GM19324 (cell line): Measurements from ENCODE around the gene SYNGR3.

Experiments used
- ATAC-seq: cut with Tn5 transposase; IDR thresholded peaks from one replicate; pipeline ENCODE4 v1.9.1; 2021; ENCODE audit warnings: mild to moderate bottlenecking, moderate library complexity; ENCODE audit not compliant: unreplicated experiment, low FRiP score

The SYNGR3 gene

GRCh38 chr16:1975432-1976215, 14.1 kb upstream of the SYNGR3 start:
- ATAC-seq, result no peak

DNA sequence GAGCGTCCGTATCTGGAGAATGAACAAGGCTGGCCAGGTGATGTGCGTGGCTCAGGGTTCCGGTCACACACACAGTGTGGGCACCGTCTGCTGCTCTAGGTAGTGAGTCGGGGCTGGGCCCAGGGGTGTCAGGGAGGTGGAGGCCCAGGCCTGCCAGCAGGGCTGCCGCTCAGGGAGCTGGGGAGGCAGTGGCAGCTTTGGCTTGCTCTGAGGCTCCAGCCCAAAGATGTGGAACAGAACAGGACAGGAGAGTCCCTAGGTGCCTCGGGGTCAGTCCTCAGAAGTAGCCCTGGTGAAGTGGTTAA, 13.6 kb upstream of the SYNGR3 start:
- no peak for ATAC-seq

DNA sequence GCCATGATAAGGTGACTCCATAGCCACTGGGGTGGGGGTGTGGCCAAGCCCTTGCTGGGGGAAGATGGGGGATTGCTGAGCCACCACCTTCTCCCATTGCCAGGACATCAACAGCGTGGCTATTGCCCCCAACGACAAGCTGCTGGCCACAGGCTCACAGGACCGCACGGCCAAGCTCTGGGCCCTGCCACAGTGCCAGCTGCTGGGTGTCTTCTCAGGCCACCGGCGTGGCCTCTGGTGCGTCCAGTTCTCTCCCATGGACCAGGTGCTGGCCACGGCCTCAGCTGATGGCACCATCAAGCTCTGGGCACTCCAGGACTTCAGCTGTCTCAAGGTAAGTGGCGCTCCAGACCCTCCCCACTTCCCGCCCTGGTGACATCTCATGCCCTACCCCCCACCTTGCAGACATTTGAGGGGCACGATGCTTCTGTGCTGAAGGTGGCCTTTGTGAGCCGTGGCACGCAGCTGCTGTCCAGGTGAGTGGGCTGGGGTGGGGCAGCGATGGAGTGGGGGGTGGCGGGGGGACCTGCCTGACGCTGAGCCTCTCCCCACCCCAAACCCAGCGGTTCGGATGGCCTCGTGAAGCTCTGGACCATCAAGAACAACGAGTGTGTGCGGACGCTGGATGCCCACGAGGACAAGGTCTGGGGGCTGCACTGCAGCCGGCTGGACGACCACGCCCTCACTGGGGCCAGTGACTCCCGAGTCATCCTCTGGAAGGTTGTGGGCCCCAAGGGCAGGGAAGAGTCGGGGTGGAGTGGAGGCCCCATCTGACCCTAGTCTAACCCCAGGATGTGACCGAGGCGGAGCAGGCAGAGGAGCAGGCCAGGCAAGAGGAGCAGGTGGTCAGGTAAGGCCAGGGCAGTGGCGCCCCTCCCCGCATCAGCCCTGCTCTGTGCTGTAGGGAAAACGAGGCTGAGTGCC, 12.6 kb upstream of the SYNGR3 start:
- no peak for ATAC-seq

DNA sequence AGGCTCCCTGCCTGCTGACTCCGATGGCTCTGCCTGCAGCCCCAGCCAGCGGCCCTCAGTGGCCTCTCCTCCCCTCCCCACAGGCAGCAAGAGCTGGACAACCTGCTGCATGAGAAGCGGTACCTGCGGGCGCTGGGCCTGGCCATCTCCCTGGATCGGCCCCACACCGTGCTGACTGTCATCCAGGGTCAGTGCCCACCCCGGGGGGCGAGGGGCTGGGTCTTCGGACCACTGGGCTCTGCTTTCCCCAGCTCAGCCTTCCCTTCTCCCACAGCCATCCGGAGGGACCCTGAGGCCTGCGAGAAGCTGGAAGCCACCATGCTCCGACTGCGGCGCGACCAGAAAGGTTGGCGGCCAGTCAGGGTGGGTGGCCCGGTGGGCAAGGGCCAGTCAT, 11.9 kb upstream of the SYNGR3 start:
- no peak for ATAC-seq

DNA sequence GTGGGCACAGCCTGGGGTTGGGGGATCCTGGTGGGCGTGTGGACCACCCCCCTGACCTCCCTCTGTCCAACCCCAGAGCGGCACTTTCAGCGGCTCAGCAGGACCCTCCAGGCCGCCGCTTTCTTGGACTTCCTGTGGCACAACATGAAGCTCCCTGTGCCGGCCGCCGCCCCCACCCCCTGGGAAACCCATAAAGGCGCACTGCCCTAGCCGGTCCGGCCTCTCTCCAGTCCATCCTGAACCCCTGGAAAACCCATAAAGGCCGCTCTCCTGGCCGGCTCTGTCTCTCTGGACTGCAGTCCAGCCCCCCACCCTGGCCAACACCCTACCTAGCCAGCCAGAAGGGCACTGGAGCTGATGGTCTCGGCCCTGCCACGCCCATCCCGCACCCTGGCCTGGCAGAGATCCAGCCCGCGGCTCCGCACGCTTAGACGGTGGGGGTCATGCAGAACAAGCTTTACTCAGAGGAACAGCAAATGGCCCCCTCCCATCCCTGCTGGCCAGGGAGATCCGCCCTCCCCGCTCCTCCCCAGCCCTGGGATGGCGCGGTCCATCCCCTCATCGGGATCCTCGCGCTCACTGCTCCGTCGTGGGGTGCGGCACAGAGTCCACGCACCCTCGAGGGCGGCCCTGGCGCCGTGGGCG, 11.2 kb upstream of the SYNGR3 start:
- no peak for ATAC-seq

- ATAC-seq, result no peak
These were observed 10.3 kb upstream of the SYNGR3 start for GRCh38 chr16:1979271-1980029.

DNA sequence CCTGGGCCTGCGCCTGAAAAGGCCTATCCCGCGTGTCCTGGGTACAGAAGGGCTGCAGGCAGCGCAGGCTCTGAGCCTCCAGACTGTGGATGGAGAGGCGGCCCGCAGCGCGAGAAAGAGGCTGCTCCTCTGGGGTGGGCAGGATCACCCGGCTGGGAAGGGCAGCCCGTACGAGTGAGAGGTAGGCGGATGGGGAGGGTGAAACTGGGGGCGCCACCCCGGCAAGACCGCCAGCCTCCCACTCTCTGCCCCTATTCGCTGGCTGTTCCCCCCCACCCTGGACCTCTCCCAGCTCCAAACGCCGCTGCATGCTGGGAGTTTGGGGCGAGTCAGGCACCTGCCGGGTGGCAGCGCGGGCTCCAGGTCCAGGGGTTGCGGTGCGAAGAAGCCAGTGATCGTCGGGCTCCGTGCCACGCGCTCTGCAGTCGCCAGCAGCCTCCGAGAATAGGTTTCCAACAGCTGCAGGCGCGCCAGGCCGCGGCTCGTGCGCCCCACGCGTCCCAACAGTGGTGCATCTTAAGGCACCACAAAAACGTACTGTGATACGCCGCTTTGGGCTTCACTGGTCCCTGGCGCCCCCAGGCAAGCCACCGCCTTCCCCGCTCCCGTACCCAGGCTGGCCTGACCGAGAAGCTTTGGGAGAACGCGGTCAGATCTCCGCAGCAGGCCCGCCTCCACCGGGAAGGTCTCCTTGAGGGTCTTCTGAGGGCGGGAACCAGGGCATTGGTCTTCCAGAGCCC, 9.6 kb upstream of the SYNGR3 start:
- no peak for ATAC-seq

DNA sequence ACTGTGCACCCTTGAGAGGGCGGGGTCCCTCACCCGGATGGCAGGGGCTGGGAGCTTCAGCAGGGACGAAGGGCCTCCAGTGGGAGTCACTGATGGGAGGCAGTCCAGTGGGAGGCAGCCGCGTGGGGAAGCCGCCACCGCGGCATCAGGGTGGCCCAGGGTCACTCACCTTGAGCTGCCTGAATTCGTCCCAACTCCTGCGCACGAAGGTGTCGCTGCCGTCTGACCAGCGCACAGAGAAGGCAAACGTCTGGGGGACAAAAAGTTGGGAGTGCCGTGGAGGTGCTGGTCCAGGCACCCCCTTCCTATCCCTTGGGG, 9.0 kb upstream of the SYNGR3 start:
- no peak for ATAC-seq

DNA sequence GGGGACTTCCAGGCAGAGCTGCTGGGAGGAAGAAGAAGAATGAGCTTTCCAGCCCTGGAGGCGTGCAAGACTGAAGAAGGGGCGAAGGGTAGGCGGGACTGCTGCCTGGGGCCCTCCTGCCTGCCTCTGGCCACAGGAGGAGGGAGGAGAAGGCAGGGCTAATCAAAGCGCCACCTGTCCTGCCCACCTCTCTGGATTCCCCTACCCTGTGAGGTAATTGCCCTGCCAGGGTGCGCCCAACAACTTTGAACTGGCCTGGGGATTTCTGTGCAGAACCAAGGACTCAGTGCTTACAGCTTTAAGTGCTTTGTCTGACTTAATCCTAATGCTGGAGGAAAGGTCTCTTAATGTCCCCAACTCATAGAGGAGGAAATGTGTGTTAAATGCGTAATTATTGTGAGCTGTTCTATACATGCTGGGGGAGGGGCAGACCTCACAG, 8.4 kb upstream of the SYNGR3 start, which contains the start of gene NOXO1:
Gene NOXO1 (minus strand): TSS at position 72 of the 439 bp plus-strand sequence. CDS start 290 bp downstream, outside the sequence.
- no peak for ATAC-seq

DNA sequence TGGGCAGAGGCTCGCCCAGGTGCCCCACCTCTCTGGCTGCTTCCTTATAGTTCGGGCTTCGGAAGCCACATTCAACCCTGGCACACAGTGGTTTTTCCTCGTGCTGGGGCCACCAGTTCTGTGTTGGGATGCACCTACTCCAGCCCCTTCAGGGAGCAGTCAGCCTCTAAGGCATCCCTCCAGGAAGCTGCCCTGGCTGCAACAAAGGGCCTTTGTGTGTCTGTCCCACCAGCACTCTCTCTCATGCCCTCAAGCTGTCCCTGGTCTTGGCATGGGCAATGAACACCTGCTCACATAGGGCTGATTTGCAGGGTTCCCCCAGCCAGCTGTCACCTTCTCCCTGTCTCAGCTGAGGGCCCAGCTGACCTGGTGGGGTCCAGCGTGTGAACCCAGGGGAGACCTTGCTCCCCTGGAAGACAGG, 7.7 kb upstream of the SYNGR3 start:
- no peak for ATAC-seq

GRCh38 chr16:1982991-1983543, 6.7 kb upstream of the SYNGR3 start:
- ATAC-seq, result no peak

DNA sequence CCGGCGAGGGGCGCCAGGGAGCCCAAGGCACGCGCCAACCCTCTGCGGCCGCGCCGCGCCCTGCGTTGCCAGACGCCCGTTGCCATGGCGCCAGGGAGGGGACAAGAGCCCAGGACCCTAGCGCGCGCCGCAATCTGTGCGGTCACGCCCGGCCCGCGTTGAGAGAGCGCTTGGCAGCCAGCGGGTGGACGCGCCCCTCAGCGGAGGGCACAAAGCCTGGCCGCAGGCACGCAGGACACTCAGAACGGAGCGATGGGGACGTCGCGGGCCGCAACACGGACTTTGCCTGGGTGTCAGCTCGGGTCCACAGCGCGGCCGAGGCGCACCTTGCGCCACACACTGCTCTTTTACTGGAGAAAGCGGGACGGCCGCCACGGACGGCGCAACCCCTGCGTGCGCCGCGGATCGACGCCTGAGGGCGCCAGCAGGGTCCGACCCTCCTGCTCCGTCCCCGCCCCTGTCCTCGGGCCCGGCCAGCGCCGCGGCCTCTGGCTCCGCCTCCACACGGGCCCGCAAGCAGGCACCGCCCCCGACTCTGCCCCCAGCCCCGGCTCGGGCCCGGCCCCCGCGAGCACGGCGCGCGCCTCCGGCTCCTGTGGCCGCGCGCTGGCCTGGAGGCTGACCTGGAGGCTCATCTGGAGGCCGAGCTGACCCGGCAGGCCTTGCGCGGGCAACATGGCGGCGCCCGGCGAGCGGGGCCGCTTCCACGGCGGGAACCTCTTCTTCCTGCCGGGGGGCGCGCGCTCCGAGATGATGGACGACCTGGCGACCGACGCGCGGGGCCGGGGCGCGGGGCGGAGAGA, 6.0 kb upstream of the SYNGR3 start, which contains the start of gene GFER:
Gene GFER (plus strand): TSS at position 650 of the 803 bp plus-strand sequence. CDS start 26 bp downstream, at position 676.
- ATAC-seq, result peak; percentile 86

GRCh38 chr16:1984347-1985225, 5.2 kb upstream of the SYNGR3 start:
- ATAC-seq, result peak; percentile 11

GRCh38 chr16:1985466-1986150, 4.2 kb upstream of the SYNGR3 start:
- ATAC-seq, result no peak

DNA sequence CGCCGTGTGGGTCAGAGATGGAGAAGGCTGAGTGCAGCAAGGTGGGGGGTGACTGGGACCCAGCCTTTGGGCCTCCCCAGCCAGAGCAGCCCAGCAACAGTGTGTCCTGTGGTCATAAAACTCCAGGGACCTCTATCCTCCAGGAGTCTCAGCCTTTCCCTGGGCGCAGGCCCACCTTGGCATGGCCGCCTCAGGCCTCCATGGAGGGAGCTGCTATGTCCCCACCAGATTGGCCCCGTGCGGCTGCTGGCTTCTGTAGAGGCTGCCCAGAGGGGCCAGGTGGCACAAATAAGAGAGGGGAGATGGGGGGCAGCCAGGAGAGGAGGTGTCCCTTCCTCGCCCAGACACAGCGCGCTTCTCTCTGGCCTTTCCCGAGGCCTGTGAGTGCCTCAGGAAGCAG, 2.6 kb upstream of the SYNGR3 start:
- no peak for ATAC-seq

DNA sequence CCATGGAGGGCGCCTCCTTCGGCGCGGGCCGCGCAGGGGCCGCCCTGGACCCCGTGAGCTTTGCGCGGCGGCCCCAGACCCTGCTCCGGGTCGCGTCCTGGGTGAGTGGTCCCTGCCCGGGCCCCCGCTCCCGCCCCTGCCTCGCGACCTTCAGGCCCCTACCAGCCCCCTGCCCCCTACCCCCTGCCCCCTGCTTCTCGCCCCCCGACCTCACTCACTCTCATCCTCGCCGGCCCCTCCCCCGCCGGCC, 256 bp downstream of the SYNGR3 start:
- ATAC-seq, result no peak

DNA sequence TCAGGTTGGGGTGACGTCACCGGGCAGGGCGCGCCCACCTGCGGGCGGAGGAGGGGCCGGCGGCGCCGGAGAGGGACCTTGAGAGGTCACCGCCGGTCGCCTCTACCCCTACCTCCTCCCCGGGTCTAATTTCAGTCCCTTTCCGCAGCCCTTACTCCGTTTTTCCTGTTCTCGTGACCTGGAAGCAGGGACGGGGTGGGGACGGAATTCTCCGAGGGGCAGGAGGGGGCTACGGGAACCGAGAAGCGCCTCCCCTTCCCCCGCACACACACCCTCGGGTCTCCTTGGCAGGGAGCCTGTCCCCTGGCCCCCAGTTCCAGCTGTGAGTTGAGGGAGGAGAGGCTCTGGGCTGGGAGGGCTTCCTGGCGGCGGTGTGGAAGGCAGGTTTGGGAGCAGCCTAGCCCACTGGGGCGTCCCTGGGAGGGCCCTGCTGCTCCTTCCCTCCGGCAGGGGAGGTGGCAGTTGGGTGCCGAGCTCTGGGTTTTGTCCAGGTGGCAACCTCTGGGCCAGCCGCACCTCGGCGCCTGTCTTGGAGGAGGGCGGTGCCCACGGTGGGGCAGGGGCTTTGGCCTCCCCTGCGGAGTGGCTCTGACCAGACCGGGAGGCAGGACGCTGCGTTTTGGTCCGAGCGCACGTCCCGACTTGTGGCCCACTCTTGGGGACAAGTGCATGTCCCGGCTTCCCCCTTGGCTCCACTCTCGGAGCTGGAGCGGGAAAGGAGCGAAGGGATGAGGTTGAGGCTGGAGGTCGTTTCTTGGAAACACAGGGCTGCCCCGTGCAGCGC, 773 bp downstream of the SYNGR3 start:
- ATAC-seq, result peak; percentile 3
